DOHH2 (cell line): ENCODE data around the gene DDN.
A peak's percentile ranks its signal among the peaks of the same experiment; 100 is the strongest.

Source experiments
- CTCF ChIP-seq: fragments of 200-600 bp; sonication (generic); IDR thresholded peaks from one replicate; pipeline ENCODE4 v1.5.1; 2014; ENCODE audit warnings: antibody characterized with exemption, mild to moderate bottlenecking, low read depth, low read length; ENCODE audit not compliant: poor library complexity, severe bottlenecking
- EZH2phosphoT487 ChIP-seq: fragments of 200-600 bp; sonication (generic); IDR thresholded peaks from 2 replicates; pipeline ENCODE4 v1.6.1; 2017; ENCODE audit warnings: borderline replicate concordance, mild to moderate bottlenecking, antibody characterized with exemption, low read length, moderate library complexity, mixed read lengths

GRCh38 chr12:48956279-48957140 lies 42.7 kb downstream of the DDN start:
- TF ChIP-seq CTCF (peak; percentile 64), EZH2phosphoT487 (no peak)
